ENCODE data around the gene TTC27.
A peak's percentile ranks its signal among the peaks of the same experiment; 100 is the strongest.

The TTC27 gene

GRCh38 chr2:32768387-32769174 is 140.7 kb downstream of the TTC27 start:
- H3K4me1 Mint-ChIP-seq: no peaks in the 10 kb centered on the region
- no peak for DNase-seq
- H3K27ac Mint-ChIP-seq: no peak overlapping the region
- H3K4me3 Mint-ChIP-seq: no peak overlapping the region
- no peak for ATAC-seq (replicated peaks)
- H3K9me3 Mint-ChIP-seq: no peaks in the 10 kb centered on the region
- H3K36me3 Mint-ChIP-seq: peaks cover 7 to 15% of the 10 kb centered on the region in 2 donors
- H3K27me3 Mint-ChIP-seq: no peaks in the 10 kb centered on the region

GRCh38 chr2:32770360-32770759 is 142.5 kb downstream of the TTC27 start:
- Mint-ChIP-seq H3K9me3 (no peaks in the 10 kb centered on the region), H3K27ac (no peak overlapping the region), H3K27me3 (no peaks in the 10 kb centered on the region), H3K36me3 (peaks cover 5 to 11% of the 10 kb centered on the region in 2 donors), H3K4me1 (no peaks in the 10 kb centered on the region), H3K4me3 (no peak overlapping the region)
- DNase-seq (no peak), ATAC-seq (replicated peaks) (no peak)

GRCh38 chr2:32772638-32773447 is 145.0 kb downstream of the TTC27 start:
- H3K36me3 Mint-ChIP-seq: peaks cover 9 to 14% of the 10 kb centered on the region in 2 donors
- H3K4me3 Mint-ChIP-seq: no peak overlapping the region
- no peak for DNase-seq
- peaks cover 0 to 2% of the 10 kb centered on the region in 2 donors for H3K9me3 Mint-ChIP-seq
- no peak overlapping the region for H3K27ac Mint-ChIP-seq
- ATAC-seq (replicated peaks): peak in 1 of 2 donors; percentile 41
- no peaks in the 10 kb centered on the region for H3K27me3 Mint-ChIP-seq
- H3K4me1 Mint-ChIP-seq: no peaks in the 10 kb centered on the region

GRCh38 chr2:32773448-32773808 is 145.6 kb downstream of the TTC27 start:
- ATAC-seq (replicated peaks) (no peak), DNase-seq (no peak)
- Mint-ChIP-seq H3K4me1 (no peaks in the 10 kb centered on the region), H3K9me3 (peaks cover 2 to 5% of the 10 kb centered on the region in 2 donors), H3K27ac (no peak overlapping the region), H3K36me3 (peaks cover 11 to 19% of the 10 kb centered on the region in 2 donors), H3K27me3 (no peaks in the 10 kb centered on the region), H3K4me3 (no peak overlapping the region)

- no peaks in the 10 kb centered on the region for H3K27me3 Mint-ChIP-seq
- no peak for ATAC-seq (replicated peaks)
- no peaks in the 10 kb centered on the region for H3K4me1 Mint-ChIP-seq
- H3K36me3 Mint-ChIP-seq: peaks cover 27 to 42% of the 10 kb centered on the region in 2 donors
- H3K4me3 Mint-ChIP-seq: no peak overlapping the region
- no peak overlapping the region for H3K27ac Mint-ChIP-seq
- DNase-seq: no peak
- H3K9me3 Mint-ChIP-seq: peaks cover 6 to 7% of the 10 kb centered on the region in 2 donors
Measured at GRCh38 chr2:32775954-32776353, 148.1 kb downstream of the TTC27 start.

- DNase-seq (no peak), ATAC-seq (replicated peaks) (no peak)
- Mint-ChIP-seq H3K9me3 (peaks cover 9 to 11% of the 10 kb centered on the region in 2 donors), H3K27me3 (no peaks in the 10 kb centered on the region), H3K4me1 (no peaks in the 10 kb centered on the region), H3K4me3 (no peak overlapping the region), H3K36me3 (peaks cover 36 to 52% of the 10 kb centered on the region in 2 donors), H3K27ac (no peak overlapping the region)
Measured at GRCh38 chr2:32777714-32778113, 149.9 kb downstream of the TTC27 start.

DNA sequence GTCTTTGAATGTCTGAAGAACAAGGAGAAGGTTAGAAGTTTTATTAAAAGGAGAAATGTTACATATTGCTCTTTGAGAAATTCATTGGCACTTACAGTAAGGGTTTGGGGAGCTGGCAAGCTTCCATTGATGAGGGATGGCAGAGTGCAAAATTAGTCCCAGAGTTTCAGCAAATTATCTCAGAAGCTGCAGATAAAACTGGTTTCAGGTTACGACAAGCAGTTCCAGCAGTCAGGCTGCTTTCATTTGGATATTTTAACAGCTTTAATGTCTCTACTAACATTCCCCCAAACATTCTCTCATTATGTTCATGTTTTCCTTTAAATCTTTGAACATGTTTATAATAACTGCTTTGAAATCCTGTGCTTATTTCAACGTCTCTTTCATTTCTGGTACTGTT is 153.1 kb downstream of the TTC27 start:
- Mint-ChIP-seq H3K36me3 (peaks cover 56 to 70% of the 10 kb centered on the region in 2 donors), H3K27me3 (no peaks in the 10 kb centered on the region), H3K4me3 (no peak overlapping the region), H3K9me3 (peaks cover 11 to 13% of the 10 kb centered on the region in 2 donors), H3K27ac (no peak overlapping the region), H3K4me1 (no peaks in the 10 kb centered on the region)
- no peak for DNase-seq
- no peak for ATAC-seq (replicated peaks)

DNA sequence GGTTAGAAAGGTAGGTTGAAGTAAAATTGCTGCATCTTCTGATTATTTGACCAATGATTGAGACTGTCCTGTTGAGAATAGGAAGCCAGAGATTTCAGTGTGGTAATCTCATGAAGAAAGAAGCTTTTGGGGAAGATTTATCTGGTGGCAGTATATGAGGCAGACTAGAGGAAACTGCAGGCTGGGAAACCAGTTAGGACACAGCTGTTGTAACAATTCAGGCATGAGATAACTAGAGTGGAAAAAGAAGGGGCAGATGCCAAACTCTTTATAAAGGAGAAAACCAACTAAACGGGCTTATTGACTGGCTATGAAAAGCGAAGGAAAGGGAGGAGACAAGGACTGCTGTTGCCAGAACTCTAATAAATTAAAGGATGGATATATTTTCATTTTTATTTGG is 155.6 kb downstream of the TTC27 start:
- Mint-ChIP-seq H3K36me3 (peaks cover 57 to 70% of the 10 kb centered on the region in 2 donors), H3K4me1 (no peaks in the 10 kb centered on the region), H3K4me3 (no peak overlapping the region), H3K27ac (no peak overlapping the region), H3K27me3 (no peaks in the 10 kb centered on the region), H3K9me3 (peaks cover 8% of the 10 kb centered on the region in 2 donors)
- ATAC-seq (replicated peaks) (no peak), DNase-seq (no peak)

DNA sequence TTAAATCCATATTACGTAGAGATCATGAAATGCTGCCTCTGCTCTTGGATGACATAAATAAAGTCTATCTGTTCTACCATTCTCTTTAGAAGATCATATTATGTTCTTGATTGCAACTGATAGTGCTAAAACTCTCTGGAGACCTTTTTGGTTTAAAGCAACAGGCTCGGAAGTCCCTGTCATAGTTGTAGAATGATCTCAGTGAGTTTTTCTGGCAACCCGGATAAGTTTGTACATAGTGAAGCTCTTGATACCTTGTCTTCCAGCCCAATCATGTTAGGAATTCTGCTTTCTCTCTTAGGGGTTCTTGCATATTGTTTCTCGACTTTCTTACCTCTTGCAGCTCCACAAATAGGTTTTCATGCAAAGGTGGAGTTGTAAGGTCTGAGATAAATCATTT is 156.1 kb downstream of the TTC27 start:
- no peak overlapping the region for H3K27ac Mint-ChIP-seq
- no peaks in the 10 kb centered on the region for H3K27me3 Mint-ChIP-seq
- no peaks in the 10 kb centered on the region for H3K4me1 Mint-ChIP-seq
- DNase-seq: no peak
- no peak for ATAC-seq (replicated peaks)
- H3K36me3 Mint-ChIP-seq: peaks cover 55 to 70% of the 10 kb centered on the region in 2 donors
- peaks cover 7 to 8% of the 10 kb centered on the region in 2 donors for H3K9me3 Mint-ChIP-seq
- no peak overlapping the region for H3K4me3 Mint-ChIP-seq

DNA sequence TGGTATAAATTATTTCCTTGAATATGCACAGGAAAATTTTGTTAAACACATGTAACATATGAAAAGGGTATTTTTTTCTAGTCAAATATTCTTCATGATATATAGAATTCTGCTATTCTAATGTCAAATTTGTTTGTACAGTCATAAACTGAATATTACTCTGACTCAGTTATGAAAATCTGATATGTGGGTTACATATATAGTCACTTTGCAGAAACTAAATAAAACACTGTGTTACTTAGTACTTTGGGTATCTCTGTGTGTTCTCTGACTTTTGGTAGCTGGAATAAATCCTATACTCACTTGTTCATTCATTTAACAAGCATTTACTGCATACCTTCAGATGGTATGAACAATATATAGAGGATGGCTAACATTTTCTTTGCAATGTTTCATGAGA is 159.4 kb downstream of the TTC27 start:
- Mint-ChIP-seq H3K9me3 (peaks cover 0 to 4% of the 10 kb centered on the region in 2 donors), H3K4me1 (no peaks in the 10 kb centered on the region), H3K27me3 (no peaks in the 10 kb centered on the region), H3K36me3 (peaks cover 43 to 61% of the 10 kb centered on the region in 2 donors), H3K4me3 (no peak overlapping the region), H3K27ac (no peak overlapping the region)
- DNase-seq (no peak), ATAC-seq (replicated peaks) (no peak)

DNA sequence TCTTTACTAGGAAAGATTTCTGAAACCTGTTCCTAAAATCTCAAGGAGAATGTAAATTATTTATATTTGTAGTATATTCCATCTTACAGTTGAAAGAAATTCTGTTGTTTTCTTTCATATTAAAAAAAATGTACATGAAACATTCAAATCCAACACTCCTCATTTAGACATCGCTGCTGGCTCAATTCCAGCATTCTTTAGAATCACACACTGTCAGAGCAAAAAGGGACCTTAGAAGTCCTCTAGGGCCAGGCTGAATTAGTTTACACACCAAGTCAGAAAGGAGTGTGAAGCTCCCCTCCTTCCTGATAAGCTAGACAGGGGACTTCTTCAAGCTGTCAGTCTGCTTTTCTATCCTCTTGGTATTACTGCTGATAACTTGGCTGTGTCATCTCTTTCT is 160.3 kb downstream of the TTC27 start:
- Mint-ChIP-seq H3K27ac (no peak overlapping the region), H3K4me3 (no peak overlapping the region), H3K4me1 (no peaks in the 10 kb centered on the region), H3K9me3 (peaks cover 0 to 4% of the 10 kb centered on the region in 2 donors), H3K36me3 (peaks cover 49 to 66% of the 10 kb centered on the region in 2 donors), H3K27me3 (no peaks in the 10 kb centered on the region)
- DNase-seq: no peak
- no peak for ATAC-seq (replicated peaks)

GRCh38 chr2:32792416-32792815 is 164.6 kb downstream of the TTC27 start:
- ATAC-seq (replicated peaks): no peak
- Mint-ChIP-seq H3K9me3 (no peaks in the 10 kb centered on the region), H3K36me3 (peaks cover 33 to 56% of the 10 kb centered on the region in 2 donors), H3K4me3 (no peak overlapping the region), H3K27me3 (no peaks in the 10 kb centered on the region), H3K27ac (no peak overlapping the region), H3K4me1 (no peaks in the 10 kb centered on the region)
- no peak for DNase-seq

DNA sequence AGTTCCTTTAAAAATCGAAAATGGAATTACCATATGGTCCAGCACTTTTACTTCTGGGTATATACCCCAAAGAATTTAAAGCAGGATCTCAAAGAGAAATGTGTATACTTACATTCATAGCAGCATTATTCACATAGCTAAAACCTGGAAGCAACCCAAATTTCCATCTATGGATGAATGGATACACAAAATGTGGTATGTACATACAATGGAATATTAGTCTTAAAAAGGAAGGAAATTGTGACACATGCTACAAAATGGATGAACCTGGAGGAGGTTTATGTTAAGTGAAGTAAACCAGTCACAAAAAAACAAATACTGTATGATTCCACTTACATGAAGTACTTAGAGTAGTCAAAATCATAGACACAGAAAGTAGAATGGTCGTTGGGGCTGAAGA is 171.0 kb downstream of the TTC27 start:
- no peak for ATAC-seq (replicated peaks)
- H3K27ac Mint-ChIP-seq: no peak overlapping the region

DNA sequence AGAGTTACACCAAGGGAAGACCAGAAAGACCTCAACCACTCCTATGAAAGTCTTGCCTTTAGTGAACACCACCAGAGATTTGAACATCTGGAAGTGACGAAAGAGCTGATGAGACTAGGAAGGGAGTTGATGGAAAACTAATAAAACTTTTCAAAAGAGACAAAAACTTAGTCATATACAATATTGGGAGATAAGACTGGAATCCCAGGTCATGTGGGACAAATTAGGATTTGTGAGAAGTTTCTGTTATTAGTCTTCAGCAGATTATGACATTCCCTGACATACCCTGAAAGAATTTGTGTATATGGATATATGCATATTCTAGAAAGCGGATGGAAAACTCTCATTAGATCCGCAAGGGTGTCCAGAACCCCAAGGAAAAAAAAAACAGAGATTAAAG is 173.9 kb downstream of the TTC27 start:
- Mint-ChIP-seq H3K36me3 (peaks cover 17 to 23% of the 10 kb centered on the region in 2 donors), H3K27me3 (no peaks in the 10 kb centered on the region), H3K27ac (no peak overlapping the region), H3K4me3 (no peak overlapping the region), H3K9me3 (no peaks in the 10 kb centered on the region), H3K4me1 (no peaks in the 10 kb centered on the region)
- no peak for DNase-seq
- no peak for ATAC-seq (replicated peaks)

More for the DNA sequence above, 171.0 kb downstream of the TTC27 start:
- H3K36me3 Mint-ChIP-seq: peaks cover 27 to 41% of the 10 kb centered on the region in 2 donors
- H3K9me3 Mint-ChIP-seq: no peaks in the 10 kb centered on the region
- H3K4me3 Mint-ChIP-seq: no peak overlapping the region
- H3K4me1 Mint-ChIP-seq: no peaks in the 10 kb centered on the region
- no peaks in the 10 kb centered on the region for H3K27me3 Mint-ChIP-seq
- no peak for DNase-seq

DNA sequence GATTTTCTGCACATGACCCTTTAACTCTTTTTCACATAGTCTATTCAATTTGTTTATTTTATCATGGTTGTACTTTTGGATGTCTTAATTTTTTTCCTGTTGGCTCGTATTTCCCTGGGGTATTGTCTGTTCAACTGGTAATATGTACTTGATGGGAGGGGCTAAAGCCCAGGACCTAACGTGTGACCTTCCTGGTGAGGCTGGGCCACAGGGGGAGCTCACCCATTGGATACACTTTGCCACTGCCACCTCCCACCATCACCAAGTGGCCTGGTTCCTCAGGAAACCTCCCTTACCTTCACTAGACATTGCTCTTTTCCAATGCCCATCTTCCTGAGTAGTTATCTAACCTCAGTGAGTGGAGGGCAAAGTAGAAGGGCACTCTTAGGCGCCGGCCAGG is 175.0 kb downstream of the TTC27 start:
- Mint-ChIP-seq H3K27me3 (no peaks in the 10 kb centered on the region), H3K4me1 (no peaks in the 10 kb centered on the region), H3K4me3 (no peak overlapping the region), H3K27ac (no peak overlapping the region), H3K36me3 (peaks cover 15 to 22% of the 10 kb centered on the region in 2 donors), H3K9me3 (no peaks in the 10 kb centered on the region)
- DNase-seq (no peak), ATAC-seq (replicated peaks) (no peak)

Data from stimulated activated naive B cell treated with anti-CD40 and anti-IgM and Interleukin-4, amounts not matched to agents 10 μg/mL and 1 μg/mL and 100 μg/mL, for 72 hours (primary cell).